ENCODE results near the gene SHROOM3.

The SHROOM3 gene

DNA sequence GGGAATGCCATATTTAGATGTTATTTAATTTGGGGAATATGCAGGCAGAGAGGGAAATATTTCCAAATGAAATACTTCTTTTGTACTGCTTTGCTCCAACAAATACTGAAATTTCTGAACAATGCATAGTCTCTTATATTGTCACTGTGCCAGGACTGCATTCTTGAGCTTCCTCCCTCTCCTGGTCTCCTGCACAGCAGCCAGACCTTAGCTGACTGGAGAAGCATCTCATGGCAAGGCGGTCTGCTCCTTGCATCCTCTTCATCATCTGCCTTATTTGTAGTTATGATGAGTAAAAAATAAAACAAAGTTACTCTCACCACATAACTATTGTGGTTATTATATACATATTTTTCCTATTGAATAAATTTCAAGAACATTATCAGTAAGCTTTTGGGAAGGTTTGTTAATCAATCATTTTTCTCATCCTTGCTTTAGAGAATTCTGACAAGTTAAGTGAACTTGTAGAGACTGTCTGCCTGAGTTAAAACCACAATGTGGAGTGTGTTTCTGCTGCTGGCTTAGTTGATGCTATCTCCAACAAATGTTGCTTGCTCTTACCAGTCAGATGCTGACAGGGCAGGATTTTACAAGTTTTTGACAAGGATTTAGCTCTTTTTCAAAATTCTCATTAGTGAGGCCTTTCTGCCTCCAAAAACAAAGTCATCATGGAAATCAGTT lies 309.4 kb downstream of the SHROOM3 start:
- no peak for DNase-seq (ENCODE audit: low read depth)
- no peak overlapping the region for H3K4me3 ChIP-seq (ENCODE audit: low read depth, low read length)
- TF ChIP-seq POLR2A (IDR thresholded peaks at IDR 0.05; ENCODE audit: extremely low read depth, insufficient read length) (no peak), MYC (IDR thresholded peaks at IDR 0.05; ENCODE audit: low read depth, low read length) (no peak)
- TF ChIP-seq, protein P1, sequence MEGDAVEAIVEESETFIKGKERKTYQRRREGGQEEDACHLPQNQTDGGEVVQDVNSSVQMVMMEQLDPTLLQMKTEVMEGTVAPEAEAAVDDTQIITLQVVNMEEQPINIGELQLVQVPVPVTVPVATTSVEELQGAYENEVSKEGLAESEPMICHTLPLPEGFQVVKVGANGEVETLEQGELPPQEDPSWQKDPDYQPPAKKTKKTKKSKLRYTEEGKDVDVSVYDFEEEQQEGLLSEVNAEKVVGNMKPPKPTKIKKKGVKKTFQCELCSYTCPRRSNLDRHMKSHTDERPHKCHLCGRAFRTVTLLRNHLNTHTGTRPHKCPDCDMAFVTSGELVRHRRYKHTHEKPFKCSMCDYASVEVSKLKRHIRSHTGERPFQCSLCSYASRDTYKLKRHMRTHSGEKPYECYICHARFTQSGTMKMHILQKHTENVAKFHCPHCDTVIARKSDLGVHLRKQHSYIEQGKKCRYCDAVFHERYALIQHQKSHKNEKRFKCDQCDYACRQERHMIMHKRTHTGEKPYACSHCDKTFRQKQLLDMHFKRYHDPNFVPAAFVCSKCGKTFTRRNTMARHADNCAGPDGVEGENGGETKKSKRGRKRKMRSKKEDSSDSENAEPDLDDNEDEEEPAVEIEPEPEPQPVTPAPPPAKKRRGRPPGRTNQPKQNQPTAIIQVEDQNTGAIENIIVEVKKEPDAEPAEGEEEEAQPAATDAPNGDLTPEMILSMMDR (IDR thresholded peaks at IDR 0.05; ENCODE audit: low read depth, low read length) = no peak
- TF ChIP-seq, protein P2, sequence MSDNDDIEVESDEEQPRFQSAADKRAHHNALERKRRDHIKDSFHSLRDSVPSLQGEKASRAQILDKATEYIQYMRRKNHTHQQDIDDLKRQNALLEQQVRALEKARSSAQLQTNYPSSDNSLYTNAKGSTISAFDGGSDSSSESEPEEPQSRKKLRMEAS (IDR thresholded peaks at IDR 0.05; ENCODE audit: low read depth, low read length) = no peak

DNA sequence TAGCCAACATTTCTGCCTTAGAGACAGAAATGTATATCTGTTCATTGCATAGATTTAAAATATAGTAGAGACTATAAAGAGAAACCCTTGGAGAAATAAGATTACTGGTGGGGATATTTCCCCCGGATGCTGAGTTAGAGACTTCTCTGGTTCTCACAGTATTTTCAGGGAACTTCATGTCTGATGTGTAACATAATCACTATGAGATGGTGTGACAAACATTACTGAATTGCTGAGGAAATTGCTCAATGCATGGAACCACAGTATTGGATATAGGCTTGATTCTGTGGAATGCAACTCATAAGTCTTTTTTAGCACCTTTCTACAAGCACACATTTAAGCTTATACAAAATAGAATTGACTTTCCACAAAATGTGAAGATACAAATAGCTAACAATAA lies 310.2 kb downstream of the SHROOM3 start:
- DNase-seq (ENCODE audit: low read depth) = no peak
- no peak overlapping the region for H3K4me3 ChIP-seq (ENCODE audit: low read depth, low read length)
- TF ChIP-seq MYC (IDR thresholded peaks at IDR 0.05; ENCODE audit: low read depth, low read length) (no peak), POLR2A (IDR thresholded peaks at IDR 0.05; ENCODE audit: extremely low read depth, insufficient read length) (no peak)
- TF ChIP-seq, protein P1 (IDR thresholded peaks at IDR 0.05; ENCODE audit: low read depth, low read length) = no peak
- TF ChIP-seq, protein P2 (IDR thresholded peaks at IDR 0.05; ENCODE audit: low read depth, low read length) = no peak

DNA sequence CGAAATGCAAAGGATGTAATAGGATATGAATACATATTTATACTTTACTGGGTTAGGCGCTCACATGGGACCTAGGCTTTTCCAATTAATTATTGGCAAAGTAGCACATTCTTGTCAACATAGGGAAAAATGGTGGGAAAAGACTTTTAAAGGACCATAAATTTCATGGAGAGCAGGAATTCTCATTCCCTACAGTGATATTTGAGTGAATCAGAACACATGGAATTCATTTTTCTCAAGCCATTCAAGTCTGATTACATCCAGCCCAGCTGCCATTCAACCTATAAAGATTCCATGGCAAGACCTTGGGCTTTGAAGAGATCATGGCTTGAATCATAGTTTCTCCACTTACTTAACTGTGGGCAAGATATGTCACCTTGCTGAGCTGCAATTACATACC lies 312.5 kb downstream of the SHROOM3 start:
- no peak overlapping the region for H3K4me3 ChIP-seq (ENCODE audit: low read depth, low read length)
- DNase-seq (ENCODE audit: low read depth) = no peak
- TF ChIP-seq, protein P1 (IDR thresholded peaks at IDR 0.05; ENCODE audit: low read depth, low read length) = no peak
- TF ChIP-seq POLR2A (IDR thresholded peaks at IDR 0.05; ENCODE audit: extremely low read depth, insufficient read length) = no peak
- no peak for TF ChIP-seq MYC (IDR thresholded peaks at IDR 0.05; ENCODE audit: low read depth, low read length)
- TF ChIP-seq, protein P2 (IDR thresholded peaks at IDR 0.05; ENCODE audit: low read depth, low read length) = no peak

DNA sequence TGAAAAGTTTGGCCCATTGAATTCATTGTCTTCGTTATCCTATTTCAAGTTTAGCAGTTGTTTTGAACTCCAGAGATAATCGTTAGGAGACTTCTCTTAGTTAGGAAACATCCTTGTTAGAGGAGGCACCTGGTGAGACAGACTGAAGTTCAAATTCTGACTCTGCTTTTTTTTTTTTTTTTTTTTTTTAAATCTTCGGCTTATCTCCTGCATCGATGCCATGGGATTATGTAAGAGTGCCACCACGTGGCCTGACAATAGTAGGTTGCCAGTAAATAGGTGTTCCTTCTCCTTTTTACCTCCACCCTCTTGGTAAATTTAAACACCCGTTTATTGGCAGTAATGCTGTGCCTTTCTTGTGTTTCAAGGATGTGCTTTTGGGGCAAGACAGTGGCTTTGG lies 313.6 kb downstream of the SHROOM3 start:
- peak; percentile 41 for DNase-seq (ENCODE audit: low read depth)
- H3K4me3 ChIP-seq (ENCODE audit: low read depth, low read length) = no peak overlapping the region
- no peak for TF ChIP-seq MYC (IDR thresholded peaks at IDR 0.05; ENCODE audit: low read depth, low read length)
- TF ChIP-seq, protein P2 (IDR thresholded peaks at IDR 0.05; ENCODE audit: low read depth, low read length) = peak; percentile 76
- no peak for TF ChIP-seq POLR2A (IDR thresholded peaks at IDR 0.05; ENCODE audit: extremely low read depth, insufficient read length)
- TF ChIP-seq, protein P1 (IDR thresholded peaks at IDR 0.05; ENCODE audit: low read depth, low read length) = peak; percentile 15

DNA sequence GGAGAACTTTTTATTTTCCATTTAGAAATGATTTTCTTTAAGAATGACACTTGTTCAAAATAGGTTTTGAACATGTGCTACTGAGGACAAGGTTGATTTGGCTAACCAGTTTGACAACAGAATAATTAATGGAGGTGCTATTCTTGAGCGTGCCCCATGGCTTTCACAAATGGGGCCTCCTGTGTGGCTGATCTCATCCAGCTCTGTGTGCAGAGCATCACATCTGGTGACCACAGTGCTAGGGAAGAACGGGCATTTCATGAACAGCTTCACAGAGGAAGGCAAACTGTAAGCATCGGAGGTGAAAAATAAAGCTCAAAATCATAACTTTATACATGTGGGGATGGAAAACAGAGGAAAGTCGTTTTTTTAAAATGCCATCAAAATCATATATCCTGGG lies 314.3 kb downstream of the SHROOM3 start:
- H3K4me3 ChIP-seq (ENCODE audit: low read depth, low read length) = no peak overlapping the region
- no peak for DNase-seq (ENCODE audit: low read depth)
- TF ChIP-seq MYC (IDR thresholded peaks at IDR 0.05; ENCODE audit: low read depth, low read length) (no peak), POLR2A (IDR thresholded peaks at IDR 0.05; ENCODE audit: extremely low read depth, insufficient read length) (no peak)
- TF ChIP-seq, protein P1 (IDR thresholded peaks at IDR 0.05; ENCODE audit: low read depth, low read length) = no peak
- TF ChIP-seq, protein P2 (IDR thresholded peaks at IDR 0.05; ENCODE audit: low read depth, low read length) = no peak

All from NB4 (cell line).